Activated T-helper 2 cell treated with anti-CD3 and anti-CD28 coated beads, Interferon-gamma antibody, Interleukin-2, Interleukin-4, amounts not matched to agents 10 μg/mL and 5 μg/mL and 100 μg/mL, durations not matched to agents 14 hours and 24 hours and 36 hours (primary cell): Measurements from ENCODE around the gene FLACC1. TPM values are rescaled to one million over a fixed set of nuclear protein-coding genes. Genes with fewer than 3 reads are reported as not detected.
"Not testable (repeated sequence)": the region's sequence is repeated elsewhere in the genome, so short reads cannot be mapped to it uniquely, and the experiment has no call there.

Experiments used
- DNase-seq: peaks from one replicate; pipeline ENCODE4 v3.0.0; 2021; ENCODE audit warnings: low spot score
- H3K27ac Mint-ChIP-seq: one replicate; pipeline ENCODE4 v1.8.0; 2021; ENCODE audit warnings: mixed read lengths
- H3K27me3 Mint-ChIP-seq: one replicate; pipeline ENCODE4 v1.8.0; 2021; ENCODE audit warnings: low read depth, mixed read lengths
- H3K36me3 Mint-ChIP-seq: one replicate; pipeline ENCODE4 v1.8.0; 2021; ENCODE audit warnings: low read depth, mixed read lengths
- H3K4me1 Mint-ChIP-seq: one replicate; pipeline ENCODE4 v1.8.0; 2021; ENCODE audit warnings: low read depth, mixed read lengths
- H3K4me3 Mint-ChIP-seq: one replicate; pipeline ENCODE4 v1.8.0; 2021; ENCODE audit warnings: low read depth, mild to moderate bottlenecking, moderate library complexity, mixed read lengths
- H3K9me3 Mint-ChIP-seq: one replicate; pipeline ENCODE4 v1.8.0; 2021; ENCODE audit warnings: mixed read lengths
- intact Hi-C: fragments of 100-400 bp; cut with micrococcal nuclease; formaldehyde crosslinking; loops from one replicate; pipeline ENCODE4 v1.15.1; 2023
- total RNA-seq: library from RNA; stranded (reverse); gene quantifications from 2 replicates; pipeline ENCODE4 v1.2.3, GENCODE V29; 2022

The FLACC1 gene
- total RNA-seq, 1 donor from 2014 or later = 0.84 TPM

- peak overlapping the region; percentile 97 for H3K27ac Mint-ChIP-seq
- intact Hi-C loops = no loop called here
- no peak overlapping the region for H3K4me3 Mint-ChIP-seq
- no peak for DNase-seq
- peaks cover 3% of the 10 kb centered on the region for H3K9me3 Mint-ChIP-seq
- no peaks in the 10 kb centered on the region for H3K27me3 Mint-ChIP-seq
- H3K4me1 Mint-ChIP-seq = peaks cover 67% of the 10 kb centered on the region
- peaks cover 29% of the 10 kb centered on the region for H3K36me3 Mint-ChIP-seq
Observed at GRCh38 chr2:201256082-201256481, 101.1 kb downstream of the FLACC1 start.

DNA sequence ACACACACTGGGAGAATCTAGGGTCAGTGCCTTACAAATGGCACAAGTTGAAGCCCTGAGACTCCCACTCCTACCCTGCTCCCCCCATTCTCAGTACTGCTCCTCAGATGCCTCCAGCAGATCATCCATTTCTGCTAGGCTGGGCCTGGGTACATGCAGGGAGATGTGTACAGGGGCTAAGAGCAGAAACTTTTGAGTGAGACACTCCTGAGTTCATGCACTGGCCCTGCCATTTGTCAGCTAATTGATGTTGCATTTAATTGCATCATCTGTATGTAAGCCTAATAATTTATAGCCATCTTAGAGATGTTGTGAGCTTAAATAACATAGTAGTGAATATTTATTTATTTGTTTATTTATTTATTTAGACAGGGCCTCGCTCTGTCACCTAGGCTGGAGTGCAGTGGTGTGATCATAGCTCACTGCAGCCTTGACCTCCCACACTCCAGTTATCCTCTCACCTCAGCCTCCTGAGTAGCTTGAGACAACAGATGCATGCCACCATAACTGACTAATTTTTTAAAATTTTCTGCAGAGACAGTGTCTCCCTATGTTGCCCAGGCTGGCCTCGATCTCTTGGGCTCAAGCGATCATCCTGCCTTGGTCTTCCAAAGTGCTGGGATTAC, 101.6 kb downstream of the FLACC1 start:
- peaks cover 9% of the 10 kb centered on the region for H3K9me3 Mint-ChIP-seq
- no peak overlapping the region for H3K4me3 Mint-ChIP-seq
- DNase-seq = no peak
- intact Hi-C loops = no loop called here
- H3K27me3 Mint-ChIP-seq = no peaks in the 10 kb centered on the region
- H3K36me3 Mint-ChIP-seq = peaks cover 31% of the 10 kb centered on the region
- peak overlapping the region; percentile 67 for H3K27ac Mint-ChIP-seq
- H3K4me1 Mint-ChIP-seq = peaks cover 71% of the 10 kb centered on the region

GRCh38 chr2:201254081-201254730, 102.9 kb downstream of the FLACC1 start:
- Mint-ChIP-seq H3K27me3 (no peaks in the 10 kb centered on the region), H3K27ac (peak overlapping the region; percentile 67), H3K36me3 (peaks cover 42% of the 10 kb centered on the region), H3K4me1 (peaks cover 74% of the 10 kb centered on the region), H3K9me3 (peaks cover 19% of the 10 kb centered on the region), H3K4me3 (peak overlapping the region; percentile 22)
- intact Hi-C loops = loop anchor here (1.0 kb wide), 1 partner anchor 9 kb away; no protein-coding TSS in a partner anchor
- no peak for DNase-seq

- no peak for DNase-seq
- peaks cover 67% of the 10 kb centered on the region for H3K36me3 Mint-ChIP-seq
- intact Hi-C loops = no loop called here
- H3K27me3 Mint-ChIP-seq = no peaks in the 10 kb centered on the region
- H3K27ac Mint-ChIP-seq = no peak overlapping the region
- peaks cover 19% of the 10 kb centered on the region for H3K9me3 Mint-ChIP-seq
- H3K4me3 Mint-ChIP-seq = no peak overlapping the region
- H3K4me1 Mint-ChIP-seq = peaks cover 58% of the 10 kb centered on the region
Observed at GRCh38 chr2:201250741-201251140, 106.4 kb downstream of the FLACC1 start.

GRCh38 chr2:201249889-201250288, 107.3 kb downstream of the FLACC1 start:
- Mint-ChIP-seq H3K9me3 (peaks cover 19% of the 10 kb centered on the region), H3K27me3 (no peaks in the 10 kb centered on the region), H3K27ac (no peak overlapping the region), H3K4me3 (no peak overlapping the region), H3K36me3 (peaks cover 75% of the 10 kb centered on the region), H3K4me1 (peaks cover 52% of the 10 kb centered on the region)
- intact Hi-C loops = no loop called here
- no peak for DNase-seq

- Mint-ChIP-seq H3K27ac (peak overlapping the region; percentile 6), H3K27me3 (no peaks in the 10 kb centered on the region), H3K4me1 (peaks cover 47% of the 10 kb centered on the region), H3K4me3 (no peak overlapping the region), H3K36me3 (peaks cover 77% of the 10 kb centered on the region), H3K9me3 (peaks cover 19% of the 10 kb centered on the region)
- intact Hi-C loops = no loop called here
- no peak for DNase-seq
Observed at GRCh38 chr2:201248288-201248844, 108.8 kb downstream of the FLACC1 start.

DNA sequence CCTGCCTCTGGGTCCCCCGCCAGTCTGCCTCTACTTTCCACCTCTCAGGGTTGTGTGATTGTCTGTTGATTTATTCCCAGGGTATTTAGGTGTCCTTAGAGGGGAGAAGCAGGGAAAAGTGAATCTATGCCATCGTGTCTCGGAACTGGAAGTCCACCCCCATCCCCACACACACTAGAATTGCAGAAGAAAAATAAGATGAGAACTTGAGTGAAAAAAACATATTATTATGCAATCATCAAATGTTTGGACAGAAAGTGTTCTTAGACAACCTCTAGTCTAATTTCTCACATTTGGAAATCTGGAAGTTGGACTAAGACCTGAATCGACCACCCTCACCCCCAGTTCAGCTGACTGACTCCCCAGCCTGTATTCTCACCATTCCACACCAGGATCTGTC, 110.9 kb downstream of the FLACC1 start:
- Mint-ChIP-seq H3K4me3 (no peak overlapping the region), H3K27me3 (no peaks in the 10 kb centered on the region), H3K4me1 (peaks cover 35% of the 10 kb centered on the region), H3K27ac (no peak overlapping the region), H3K36me3 (peaks cover 78% of the 10 kb centered on the region), H3K9me3 (peaks cover 25% of the 10 kb centered on the region)
- intact Hi-C loops = no loop called here
- no peak for DNase-seq

DNA sequence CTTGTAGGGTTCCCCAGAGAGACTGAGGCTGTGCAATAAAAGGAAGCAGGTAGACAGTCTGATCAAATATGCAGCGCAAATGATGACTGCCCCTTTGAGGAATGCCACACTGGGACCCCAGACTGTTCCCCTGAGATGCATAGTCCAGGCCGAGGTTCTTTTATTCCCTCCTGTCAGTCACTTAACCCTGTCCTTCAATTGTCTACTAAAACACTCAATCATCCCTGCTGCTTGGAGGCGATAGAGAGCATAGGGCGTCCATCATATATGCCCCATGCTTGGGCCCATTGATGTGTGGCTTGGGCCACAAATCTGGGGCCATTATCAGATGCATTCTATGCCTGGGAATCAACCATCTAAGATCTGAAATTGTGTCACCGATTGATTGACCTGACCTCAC, 112.3 kb downstream of the FLACC1 start:
- no peak overlapping the region for H3K4me3 Mint-ChIP-seq
- no peaks in the 10 kb centered on the region for H3K27me3 Mint-ChIP-seq
- H3K4me1 Mint-ChIP-seq = peaks cover 27% of the 10 kb centered on the region
- no peak for DNase-seq
- H3K36me3 Mint-ChIP-seq = peaks cover 78% of the 10 kb centered on the region
- intact Hi-C loops = no loop called here
- H3K9me3 Mint-ChIP-seq = peaks cover 29% of the 10 kb centered on the region
- H3K27ac Mint-ChIP-seq = no peak overlapping the region

DNA sequence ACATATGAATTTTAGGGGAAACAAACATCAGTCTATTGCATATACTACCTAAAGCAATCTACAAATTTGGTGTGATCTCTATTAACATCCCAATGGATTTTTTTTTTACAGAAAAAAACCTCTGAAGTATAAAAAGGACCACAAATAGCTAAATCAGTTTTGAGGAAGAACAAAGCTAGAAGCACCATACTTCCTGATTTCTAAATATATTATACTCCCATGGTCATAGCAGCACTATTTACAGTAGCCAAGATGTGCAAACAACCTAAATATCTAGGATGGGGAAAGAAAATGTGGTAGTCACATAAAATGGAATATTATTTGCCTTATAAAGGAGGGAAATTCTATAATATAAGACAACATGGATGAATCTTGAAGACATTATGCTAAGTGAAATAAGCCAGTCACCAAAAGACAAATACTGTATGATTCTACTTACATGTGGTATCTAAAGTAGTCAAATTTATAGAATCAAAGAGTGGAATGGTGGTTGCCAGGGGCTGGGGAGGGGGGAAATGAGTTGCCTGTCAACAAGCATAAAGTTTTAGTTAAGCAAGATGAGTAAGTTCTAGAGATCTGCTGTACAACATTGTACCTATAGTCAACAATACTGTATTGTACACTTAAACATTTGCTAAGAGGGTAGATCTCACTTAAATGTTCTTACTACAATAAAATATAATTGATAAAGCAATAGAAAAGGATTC, 114.4 kb downstream of the FLACC1 start:
- intact Hi-C loops = no loop called here
- Mint-ChIP-seq H3K4me1 (peaks cover 22% of the 10 kb centered on the region), H3K27me3 (no peaks in the 10 kb centered on the region), H3K4me3 (no peak overlapping the region), H3K27ac (no peak overlapping the region), H3K36me3 (peaks cover 72% of the 10 kb centered on the region), H3K9me3 (peaks cover 29% of the 10 kb centered on the region)
- DNase-seq = no peak

DNA sequence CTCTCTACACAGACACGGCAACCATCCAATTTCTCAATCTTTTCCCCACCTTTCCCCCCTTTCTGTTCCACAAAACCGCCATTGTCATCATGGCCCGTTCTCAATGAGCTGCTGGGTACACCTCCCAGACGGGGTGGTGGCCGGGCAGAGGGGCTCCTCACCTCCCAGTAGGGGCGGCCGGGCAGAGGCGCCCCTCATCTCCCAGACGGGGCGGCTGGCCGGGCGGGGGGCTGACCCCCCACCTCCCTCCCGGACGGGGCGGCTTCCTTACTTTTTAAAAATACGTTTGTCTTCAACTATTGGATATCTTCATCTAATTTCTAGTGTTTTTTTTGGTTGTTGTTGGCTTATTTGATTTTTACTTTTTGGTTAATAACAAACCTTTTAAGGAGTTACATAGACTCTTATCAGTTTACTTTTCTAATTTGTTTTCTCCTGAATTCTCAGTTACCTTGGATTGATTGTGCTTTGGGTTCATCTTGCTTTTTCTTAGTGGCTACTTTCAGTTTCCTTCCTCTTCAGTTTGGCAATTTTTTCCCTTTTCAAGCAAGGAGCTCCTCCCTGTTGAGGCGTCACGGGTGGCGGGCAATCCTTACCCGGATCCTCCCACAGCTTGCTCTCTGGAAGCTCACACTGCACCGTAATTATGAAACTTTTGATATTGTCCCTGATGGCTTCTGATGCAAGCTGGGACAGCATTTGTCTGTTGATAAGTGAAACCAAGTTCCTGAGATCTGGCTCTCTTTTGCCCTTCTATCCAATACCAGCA, 117.8 kb downstream of the FLACC1 start:
- peak; percentile 8 for DNase-seq
- H3K36me3 Mint-ChIP-seq = peaks cover 64% of the 10 kb centered on the region
- peak overlapping the region; percentile 17 for H3K4me3 Mint-ChIP-seq

More for the DNA sequence above, 117.8 kb downstream of the FLACC1 start:
- peaks cover 29% of the 10 kb centered on the region for H3K9me3 Mint-ChIP-seq
- H3K27me3 Mint-ChIP-seq = not testable (repeated sequence)
- peak overlapping the region; percentile 77 for H3K27ac Mint-ChIP-seq
- H3K4me1 Mint-ChIP-seq = peaks cover 29% of the 10 kb centered on the region
- intact Hi-C loops = loop anchor here (5.0 to 10.0 kb wide), 2 partner anchors 543 to 935 kb away; partner anchors contain the start of gene ALS2
